Liver (tissue), 9 donors: ENCODE results near the gene STAB1. TPM values are rescaled to one million over a fixed set of nuclear protein-coding genes. Genes with fewer than 3 reads are reported as not detected.

Source experiments
- DNase-seq: peaks from one replicate; pipeline ENCODE4 v3.0.0-alpha.2; 2017; ENCODE audit warnings: low spot score
- H3K27ac ChIP-seq, 2 donors: one replicate each; pipeline ENCODE4 v1.7.0; 2013; ENCODE audit warnings: inconsistent platforms in 2 of 2, low read length in 2 of 2, control low read depth in 1 of 2, low read depth in 1 of 2, mild to moderate bottlenecking in 1 of 2
- H3K27me3 ChIP-seq, 4 donors: one replicate each; pipeline versions ENCODE4 v1.6.1 to v1.7.0; 2013; ENCODE audit warnings: low read length in 3 of 4, inconsistent platforms in 1 of 4, mild to moderate bottlenecking in 1 of 4, moderate library complexity in 1 of 4; ENCODE audit not compliant: control insufficient read depth in 4 of 4, insufficient read depth in 4 of 4
- H3K36me3 ChIP-seq, 4 donors: one replicate each; pipeline versions ENCODE4 v1.6.1 to v1.7.0; 2013; ENCODE audit warnings: low read length in 3 of 4, mild to moderate bottlenecking in 3 of 4, low read depth in 1 of 4, moderate library complexity in 1 of 4; ENCODE audit not compliant: control insufficient read depth in 4 of 4, insufficient read depth in 3 of 4
- H3K4me1 ChIP-seq, 4 donors: one replicate each; pipeline versions ENCODE4 v1.6.1 to v1.7.0; 2013; ENCODE audit warnings: low read length in 3 of 4, mild to moderate bottlenecking in 3 of 4, moderate library complexity in 1 of 4; ENCODE audit not compliant: control insufficient read depth in 4 of 4, insufficient read depth in 4 of 4
- H3K4me3 ChIP-seq, 3 donors: one replicate each; pipeline versions ENCODE4 v1.6.1 to v1.7.0; 2013; ENCODE audit warnings: low read length in 3 of 3, control low read depth in 1 of 3, low read depth in 1 of 3, mild to moderate bottlenecking in 1 of 3
- H3K9ac ChIP-seq, 2 donors: one replicate each; pipeline ENCODE4 v1.7.0; 2013; ENCODE audit warnings: low read length in 2 of 2, mild to moderate bottlenecking in 2 of 2, moderate library complexity in 2 of 2, control low read depth in 1 of 2, low read depth in 1 of 2
- H3K9me3 ChIP-seq, 4 donors: one replicate each; pipeline versions ENCODE4 v1.6.1 to v1.7.0; 2013; ENCODE audit warnings: low read length in 3 of 4; ENCODE audit not compliant: control insufficient read depth in 4 of 4
- ATF3 ChIP-seq: IDR thresholded peaks from 2 replicates; pipeline ENCODE4 v1.6.1; 2016; ENCODE audit warnings: antibody characterized with exemption
- CTCF ChIP-seq: fragments of 150-350 bp; IDR thresholded peaks from 2 replicates; pipeline ENCODE4 v1.5.1; 2017; ENCODE audit warnings: improper control_type of control experiment, low read depth, low read length; ENCODE audit not compliant: missing input control
- EGR1 ChIP-seq, 2 donors: IDR thresholded peaks; 2 replicates each; pipeline ENCODE4 v1.6.1; 2016 to 2018; ENCODE audit warnings: antibody characterized with exemption in 2 of 2, low read depth in 2 of 2
- GABPA ChIP-seq, 2 donors: IDR thresholded peaks in 1 of 2; conservative IDR thresholded peaks in 1 of 2; 2 replicates each; pipeline ENCODE4 v1.6.1; 2016; ENCODE audit warnings: antibody characterized with exemption in 2 of 2, mild to moderate bottlenecking in 1 of 2, moderate library complexity in 1 of 2
- HNF4A ChIP-seq, 2 donors: conservative IDR thresholded peaks; 2 replicates each; pipeline ENCODE4 v1.6.1; 2016; ENCODE audit warnings: antibody characterized with exemption in 2 of 2, mild to moderate bottlenecking in 2 of 2
- HNF4G ChIP-seq: IDR thresholded peaks from 2 replicates; pipeline ENCODE4 v1.6.1; 2016; ENCODE audit warnings: antibody characterized with exemption
- JUND ChIP-seq, 2 donors: IDR thresholded peaks; 2 replicates each; pipeline ENCODE4 v1.6.1; 2016; ENCODE audit warnings: antibody characterized with exemption in 2 of 2
- MAX ChIP-seq: IDR thresholded peaks from 2 replicates; pipeline ENCODE4 v1.6.1; 2016; ENCODE audit warnings: antibody characterized with exemption
- NR2F2 ChIP-seq: IDR thresholded peaks from 2 replicates; pipeline ENCODE4 v1.6.1; 2016; ENCODE audit warnings: antibody characterized with exemption
- RAD21 ChIP-seq, 2 donors: IDR thresholded peaks; 2 replicates each; pipeline ENCODE4 v1.6.1; 2016; ENCODE audit warnings: antibody characterized with exemption in 2 of 2, mild to moderate bottlenecking in 2 of 2
- REST ChIP-seq: IDR thresholded peaks from 2 replicates; pipeline ENCODE4 v1.6.1; 2016; ENCODE audit warnings: antibody characterized with exemption, mild to moderate bottlenecking
- SP1 ChIP-seq: IDR thresholded peaks from 2 replicates; pipeline ENCODE4 v1.6.1; 2018; ENCODE audit warnings: antibody characterized with exemption, mild to moderate bottlenecking
- TAF1 ChIP-seq: conservative IDR thresholded peaks from 2 replicates; pipeline ENCODE4 v1.6.1; 2016; ENCODE audit warnings: antibody characterized with exemption, mild to moderate bottlenecking
- YY1 ChIP-seq: IDR thresholded peaks from 2 replicates; pipeline ENCODE4 v1.6.1; 2016; ENCODE audit warnings: antibody characterized with exemption, mild to moderate bottlenecking
- ZBTB33 ChIP-seq: IDR thresholded peaks from 2 replicates; pipeline ENCODE4 v1.6.1; 2016; ENCODE audit warnings: antibody characterized with exemption
- WGBS: extraction: QIAGEN DNeasy Blood & Tissue Kit; methylation state at CpG from one replicate; pipeline ENCODE4 v1.1.7; 2013; 5-methylcytosine and 5-hydroxymethylcytosine counted together
- polyA plus RNA-seq, 2 donors: library from polyadenylated mRNA; stranded (reverse) in 1 of 2; unstranded in 1 of 2; fragments of 200-250 nt in 1 of 2; fragments of >200 nt in 1 of 2; fragmentation: Nextera tagmentation in 1 of 2; extraction: Ambion mirVana in 1 of 2; gene quantifications; one replicate each; pipeline versions ENCODE4 v1.2.1 to v1.2.3, GENCODE V29; 2013 to 2015
- total RNA-seq, 2 donors: library from RNA; depleted of rRNA; stranded (reverse); fragments of >200 nt; gene quantifications; one replicate each; pipeline ENCODE4 v1.2.3, GENCODE V29; 2014
- donor health status: healthy.
- donor health status: healthy.
- donor health status: healthy.
- donor health status: healthy.
- donor health status: healthy.

STAB1 gene
- total and polyA plus RNA-seq, 4 donors, result 42.0 to 198 (median 71.5) TPM

GRCh38 chr3:52488746-52489145 lies 6.4 kb upstream of the STAB1 start:
- H3K36me3 ChIP-seq, result peaks cover 16 to 62% (median 38%) of the 10 kb centered on the region in 4 donors
- TF ChIP-seq JUND (IDR thresholded peaks at IDR 0.05), result no peak
- TF ChIP-seq ATF3, result no peak
- TF ChIP-seq NR2F2, result no peak
- TF ChIP-seq TAF1, result no peak
- no peak for TF ChIP-seq MAX
- no peak for TF ChIP-seq HNF4A (conservative IDR thresholded peaks at IDR 0.05)
- no peak for TF ChIP-seq CTCF
- TF ChIP-seq SP1, result no peak
- TF ChIP-seq YY1, result no peak
- no peak for TF ChIP-seq ZBTB33
- TF ChIP-seq REST, result no peak
- TF ChIP-seq GABPA (IDR thresholded peaks at IDR 0.05 in 1 of 2, conservative IDR thresholded peaks at IDR 0.05 in 1 of 2), result no peak
- no peak for TF ChIP-seq HNF4G
- TF ChIP-seq EGR1 (IDR thresholded peaks at IDR 0.05; ENCODE audit: low read depth in 2 of 2), result no peak
- TF ChIP-seq RAD21 (IDR thresholded peaks at IDR 0.05), result no peak
- no peaks in the 10 kb centered on the region for H3K9me3 ChIP-seq
- H3K27me3 ChIP-seq, result no peaks in the 10 kb centered on the region
- no peak overlapping the region for H3K4me3 ChIP-seq
- H3K4me1 ChIP-seq, result peaks cover 0 to 17% (median 2%) of the 10 kb centered on the region in 4 donors
- no peak overlapping the region for H3K27ac ChIP-seq
- DNase-seq, result no peak
- WGBS, result 96% methylated on average over 3 of the region's 3 CpGs
- no peak overlapping the region for H3K9ac ChIP-seq

- DNase-seq, result no peak
- H3K4me1 ChIP-seq, result peaks cover 0 to 17% (median 2%) of the 10 kb centered on the region in 4 donors
- H3K36me3 ChIP-seq, result peaks cover 16 to 61% (median 38%) of the 10 kb centered on the region in 4 donors
- H3K4me3 ChIP-seq, result no peak overlapping the region
- no peak overlapping the region for H3K27ac ChIP-seq
- no peak overlapping the region for H3K9ac ChIP-seq
- H3K9me3 ChIP-seq, result no peaks in the 10 kb centered on the region
- WGBS, result 88% methylated on average over 18 of the region's 18 CpGs
- H3K27me3 ChIP-seq, result no peaks in the 10 kb centered on the region
- no peak for TF ChIP-seq SP1
Measured at GRCh38 chr3:52489453-52489852, 5.7 kb upstream of the STAB1 start.
